GM19452 (cell line): ENCODE data around the gene LRMDA.

Source experiments
- ATAC-seq: cut with Tn5 transposase; IDR thresholded peaks from one replicate; pipeline ENCODE4 v1.9.1; 2021; ENCODE audit not compliant: unreplicated experiment

LRMDA gene

DNA sequence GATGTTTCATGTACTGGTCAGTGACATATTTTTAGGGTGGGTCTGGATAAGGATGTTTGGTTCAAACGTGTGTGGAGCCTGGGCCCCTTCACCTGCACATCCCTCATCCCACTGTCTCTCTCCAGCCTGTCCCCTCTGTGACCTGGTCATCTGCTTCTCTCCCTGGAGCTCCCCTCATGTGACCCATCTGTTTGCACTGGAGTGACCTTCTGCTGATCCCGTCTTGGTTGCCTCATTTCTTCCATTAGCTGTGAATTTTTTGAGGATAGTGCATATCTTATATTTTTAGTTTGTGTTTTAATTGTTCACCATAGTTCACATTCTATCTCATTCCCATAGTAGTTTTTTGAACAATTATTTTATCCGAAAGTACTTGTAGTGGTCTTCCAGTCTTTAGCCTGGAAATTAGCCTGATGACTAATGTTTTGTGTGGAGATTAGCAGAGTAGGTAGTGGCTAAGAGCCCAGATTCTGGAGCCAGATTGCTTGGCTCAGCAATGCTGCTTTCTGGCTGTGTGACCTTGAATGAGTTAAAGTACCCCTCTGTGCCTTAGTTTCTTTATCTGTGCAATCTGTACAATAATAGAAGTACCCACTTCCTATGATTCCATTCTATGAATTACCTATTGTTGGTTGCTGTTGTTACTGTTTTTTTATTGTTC lies 224.5 kb downstream of the LRMDA start:
- ATAC-seq, result no peak

DNA sequence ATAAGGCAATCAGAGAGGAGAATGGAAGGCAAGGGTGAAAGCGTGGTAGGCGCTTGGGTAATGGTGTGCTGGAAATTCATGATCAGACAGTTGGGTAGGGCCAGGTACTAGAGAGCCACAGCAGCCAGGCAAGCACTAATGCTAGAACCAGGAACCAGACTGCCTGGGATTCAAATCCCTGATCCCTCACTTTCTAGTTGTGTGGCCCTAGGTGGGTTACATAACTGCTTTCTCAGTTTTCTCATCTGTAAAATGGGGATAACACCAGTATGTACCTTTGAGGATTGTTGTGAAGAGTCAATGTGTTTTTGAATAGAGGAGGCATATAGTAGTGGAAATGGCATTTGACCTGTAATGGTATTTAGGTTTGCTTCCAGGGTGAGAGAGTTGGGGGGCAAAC lies 225.9 kb downstream of the LRMDA start:
- ATAC-seq, result no peak

DNA sequence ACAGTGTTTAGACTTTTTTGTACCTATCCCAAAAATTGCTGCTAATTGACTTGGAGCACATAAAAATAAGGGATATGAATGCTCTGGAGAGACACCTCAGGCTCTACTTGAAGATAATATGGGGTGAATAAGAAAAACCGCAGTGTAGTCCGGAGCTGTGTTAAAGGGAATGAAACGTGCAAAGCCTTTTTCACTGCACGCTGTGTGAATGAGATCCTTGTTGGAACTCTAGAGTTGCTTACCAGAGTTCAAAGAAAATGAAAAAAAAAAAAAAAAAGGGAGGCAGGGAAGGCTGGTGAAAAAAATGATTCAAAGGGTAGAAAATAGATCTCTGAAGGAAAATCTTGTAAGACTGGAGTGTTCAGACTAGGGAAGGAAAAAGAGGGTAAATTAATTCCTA lies 226.6 kb downstream of the LRMDA start:
- ATAC-seq, result no peak

DNA sequence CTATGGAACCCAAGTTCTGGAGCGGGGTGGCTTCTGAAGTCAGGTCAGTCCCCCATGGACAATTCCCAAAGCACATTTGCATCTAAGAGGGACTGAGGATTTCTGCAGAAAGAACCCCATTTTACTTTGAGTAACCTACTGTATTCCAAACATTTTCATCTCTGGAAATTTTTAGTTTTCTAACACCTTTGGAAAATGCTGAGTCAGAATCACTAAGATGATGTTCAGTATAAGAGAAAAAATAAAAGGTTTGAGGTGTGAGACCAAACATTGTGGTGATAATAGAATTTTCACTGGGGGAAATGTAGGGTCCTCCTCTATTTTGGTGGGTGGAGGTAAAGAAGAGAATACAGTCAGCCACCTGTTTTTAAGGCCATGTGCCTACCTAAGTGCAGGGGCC lies 227.1 kb downstream of the LRMDA start:
- ATAC-seq, result no peak

DNA sequence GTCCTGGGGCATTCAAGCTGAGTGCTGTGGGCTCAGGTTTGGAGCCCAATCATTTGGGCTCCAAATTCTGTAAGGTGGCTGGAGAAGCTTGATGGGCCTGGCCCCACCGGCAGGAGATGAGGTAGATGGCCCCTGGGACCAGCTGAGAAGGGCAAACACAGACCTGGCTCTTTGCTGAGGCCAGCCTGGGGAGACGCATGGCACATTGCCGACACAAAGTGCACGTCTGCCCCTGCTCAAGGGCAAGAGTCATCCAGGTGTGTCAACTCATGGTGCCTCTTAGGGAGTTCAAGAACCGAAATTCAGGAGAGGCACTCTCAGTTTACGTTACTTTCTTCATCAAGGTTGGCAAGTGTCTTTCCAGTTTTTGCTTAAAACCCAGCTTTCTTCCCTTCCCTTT lies 227.5 kb downstream of the LRMDA start:
- ATAC-seq, result no peak

DNA sequence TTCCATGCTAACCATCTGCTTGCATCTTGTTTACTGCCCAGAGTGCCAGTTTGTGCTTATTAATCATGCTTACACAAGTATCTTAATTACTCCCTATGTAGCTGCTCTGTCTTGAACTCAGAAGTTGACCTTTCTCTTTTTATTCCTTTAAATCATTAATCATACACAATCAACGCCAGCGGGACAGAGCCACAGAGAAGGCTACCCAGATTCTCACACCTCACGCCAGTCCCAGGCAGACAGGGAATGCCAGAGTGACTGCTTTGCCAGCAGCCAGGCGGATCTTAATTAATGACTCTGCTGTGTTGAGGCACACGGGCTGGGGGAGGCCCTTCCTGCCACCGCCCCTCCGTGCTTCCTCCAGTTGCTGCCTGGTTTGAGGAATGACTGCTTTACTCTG lies 229.4 kb downstream of the LRMDA start:
- ATAC-seq, result no peak

DNA sequence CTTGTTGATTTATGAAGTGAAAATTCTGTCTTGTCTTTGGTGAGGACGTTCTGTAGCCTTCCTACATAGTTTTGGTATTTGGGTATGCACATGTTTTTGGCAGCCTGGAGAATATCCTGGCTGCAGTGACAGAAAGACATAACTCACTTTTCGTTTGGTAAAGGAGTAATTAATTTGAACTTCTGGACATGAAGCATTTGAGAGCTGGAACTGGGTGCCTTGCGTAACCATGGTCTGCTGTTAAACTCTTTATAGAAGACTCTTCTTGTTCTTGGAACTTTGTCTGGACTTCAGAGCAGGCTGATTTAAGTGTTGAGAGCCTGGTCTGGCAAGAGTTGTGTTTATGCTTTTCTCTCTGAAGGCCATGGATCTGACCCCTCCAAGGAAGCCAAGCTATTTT lies 231.3 kb downstream of the LRMDA start:
- no peak for ATAC-seq

DNA sequence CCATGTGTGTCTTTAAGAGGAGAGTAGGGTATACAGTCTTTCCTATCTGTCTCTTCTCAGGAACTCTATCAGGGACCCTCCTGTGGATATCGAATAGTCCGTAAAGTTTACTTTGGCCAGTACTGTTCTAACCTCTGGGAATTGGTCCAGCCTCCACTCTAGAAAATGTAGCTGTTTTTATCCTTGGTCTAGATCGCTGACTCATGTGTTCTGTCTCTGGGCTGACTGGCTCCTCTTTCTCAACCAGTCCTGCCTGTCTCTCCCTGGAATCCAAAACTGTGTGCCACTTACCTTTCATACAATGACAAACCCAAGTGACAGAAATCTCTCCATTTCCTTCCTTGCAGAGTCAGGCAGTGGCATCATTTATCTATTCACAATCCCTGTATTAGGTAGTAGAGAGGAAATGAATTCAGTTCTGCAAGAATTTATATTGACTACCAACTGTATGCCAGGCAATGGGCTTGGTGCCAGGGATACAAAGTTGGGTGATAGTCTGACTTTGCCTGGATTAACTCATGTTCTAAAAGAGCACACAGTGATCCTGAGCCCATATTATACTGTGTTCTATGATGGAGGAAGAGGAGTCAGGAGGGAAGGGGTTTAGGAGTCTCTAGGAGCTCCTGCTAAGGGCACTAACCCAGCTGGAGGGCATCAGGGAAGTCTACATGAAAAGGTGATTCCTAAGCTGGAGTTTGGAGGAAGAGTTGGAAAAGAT lies 232.7 kb downstream of the LRMDA start:
- ATAC-seq, result no peak

DNA sequence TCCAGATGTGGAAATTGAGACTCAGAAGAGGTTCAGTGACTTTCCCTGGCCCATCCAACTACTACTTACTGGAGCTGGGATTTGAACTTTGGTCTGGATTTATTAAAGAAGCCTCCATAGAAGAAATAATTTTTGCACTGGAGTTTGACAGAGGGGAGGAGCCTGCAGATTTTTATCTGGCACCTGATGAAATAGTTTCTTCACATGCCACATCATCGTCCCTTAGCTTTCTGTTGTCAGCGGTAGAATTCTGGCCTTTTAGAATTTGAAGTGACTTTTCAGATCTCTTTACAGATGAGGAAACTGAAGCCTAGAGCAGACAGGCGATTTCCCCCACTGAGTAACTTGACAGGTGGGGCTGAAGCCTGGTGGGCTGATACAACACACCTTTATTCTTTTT lies 233.5 kb downstream of the LRMDA start:
- ATAC-seq, result no peak

DNA sequence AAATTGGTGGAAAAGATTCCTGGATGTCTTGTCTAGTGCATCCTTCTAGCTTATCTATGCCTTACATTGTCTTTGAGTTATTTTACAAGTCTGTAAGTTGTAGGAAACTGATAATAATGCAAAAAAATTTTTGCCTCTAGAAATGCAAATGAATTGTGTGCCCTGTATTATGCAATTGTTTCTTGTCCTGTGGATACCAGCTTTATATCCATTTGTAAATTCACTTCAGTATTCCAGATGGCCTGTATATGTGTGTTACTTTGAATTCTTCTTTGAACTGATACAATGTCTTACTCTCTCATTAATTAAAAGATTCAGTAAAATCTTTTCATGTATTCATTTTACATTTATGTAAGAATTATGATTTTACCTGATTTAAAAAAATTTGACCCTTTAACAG lies 234.3 kb downstream of the LRMDA start:
- ATAC-seq, result no peak

DNA sequence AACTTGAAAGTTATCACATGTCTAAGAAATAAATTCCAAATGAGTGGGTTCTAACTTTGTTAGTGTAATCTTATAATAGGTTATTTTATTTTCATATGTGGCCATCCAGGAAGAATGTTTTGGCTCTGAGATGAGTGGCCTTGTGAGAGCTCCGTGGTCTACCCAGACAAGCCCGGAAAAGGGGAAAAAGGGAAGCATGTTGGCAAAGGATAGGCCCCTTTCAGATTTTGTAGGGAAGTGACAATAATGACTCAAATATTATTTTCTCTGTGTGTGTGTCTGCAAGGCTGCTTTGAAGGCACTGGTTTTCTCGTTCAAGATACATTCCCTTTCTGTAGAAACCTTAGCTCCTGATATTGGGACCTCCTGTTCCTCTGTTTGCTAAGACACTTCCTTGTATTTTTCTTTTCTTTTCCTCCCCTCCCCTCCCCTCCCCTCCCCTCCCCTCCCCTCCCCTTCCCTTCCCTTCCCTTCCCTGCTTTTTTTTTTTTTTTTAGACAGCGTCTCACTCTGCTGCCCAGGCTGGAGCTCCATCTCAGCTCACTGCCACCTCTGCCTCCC lies 240.8 kb downstream of the LRMDA start:
- no peak for ATAC-seq

DNA sequence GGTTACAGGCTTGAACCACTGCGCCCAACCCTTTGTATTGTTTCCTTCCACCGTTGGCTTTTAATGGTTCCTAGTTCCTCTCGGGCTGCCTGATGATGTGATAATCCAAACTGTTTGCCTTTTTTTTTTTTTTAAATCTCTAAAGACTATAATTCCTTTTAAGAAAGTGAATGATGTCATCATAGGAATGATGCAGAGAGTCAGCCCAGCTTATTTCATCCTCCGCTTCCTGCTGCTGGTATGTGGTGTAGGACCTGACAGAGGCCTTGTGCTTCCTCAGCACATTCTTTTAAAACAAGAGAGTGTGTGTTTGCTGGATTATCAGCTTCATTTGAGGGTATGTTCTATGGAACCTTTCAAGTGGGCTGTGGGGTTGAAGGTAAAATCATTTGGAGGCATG lies 241.4 kb downstream of the LRMDA start:
- ATAC-seq, result no peak

DNA sequence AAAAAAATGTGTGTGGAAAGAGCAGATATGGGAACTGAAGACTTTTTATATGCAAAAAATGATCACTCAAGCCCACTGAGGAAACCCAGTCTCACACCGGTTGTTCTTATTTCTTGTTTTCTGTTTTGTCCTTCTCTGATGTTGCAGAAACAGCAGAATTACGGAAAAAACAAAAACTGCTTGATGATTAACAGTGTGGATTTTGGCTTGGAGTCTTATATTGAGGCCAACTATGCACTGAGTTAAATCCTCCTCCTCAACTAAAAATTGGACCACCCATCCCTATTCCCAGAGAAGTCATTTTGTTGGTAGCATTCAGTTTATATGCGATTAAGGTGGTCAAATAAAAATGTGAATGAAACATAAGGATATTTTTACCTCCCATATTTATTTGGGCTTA lies 246.1 kb downstream of the LRMDA start:
- no peak for ATAC-seq

DNA sequence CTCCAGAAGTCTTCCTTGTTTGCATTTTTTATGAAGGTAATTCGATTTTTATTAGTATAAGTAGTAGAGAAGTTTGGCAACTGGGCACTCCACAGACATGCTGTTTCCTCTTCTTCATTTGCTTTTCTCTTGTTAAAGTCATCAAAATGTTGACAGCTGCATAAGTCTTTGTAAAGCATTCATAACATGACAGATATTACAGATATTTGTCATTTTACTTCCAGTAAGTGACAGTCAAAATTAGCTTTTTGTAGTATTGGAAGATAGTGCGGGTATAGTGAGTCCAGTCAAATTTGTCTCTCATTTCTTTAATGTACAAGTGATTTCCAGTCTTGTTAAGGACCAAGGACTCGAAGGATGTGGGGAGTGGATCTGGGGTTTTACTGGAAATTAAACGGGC lies 247.1 kb downstream of the LRMDA start:
- ATAC-seq, result no peak

DNA sequence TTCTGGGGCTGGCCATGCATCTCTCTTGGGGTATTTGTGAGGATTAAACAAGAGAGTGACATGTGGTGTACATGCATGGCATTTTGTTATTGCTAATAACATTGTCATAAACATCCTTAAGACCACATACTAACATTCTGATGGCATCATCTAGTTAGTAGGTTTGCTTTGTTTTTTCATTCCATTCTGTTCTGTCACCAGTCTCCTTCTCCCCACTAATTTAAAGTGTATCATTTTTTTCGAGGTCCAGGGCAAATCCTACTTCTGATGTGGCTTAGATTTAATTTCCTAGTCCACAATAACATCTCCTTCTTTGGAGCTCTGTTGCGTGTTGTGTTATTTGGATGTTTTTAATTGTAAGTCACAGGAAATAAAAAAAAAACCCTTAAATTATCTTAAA lies 248.1 kb downstream of the LRMDA start:
- no peak for ATAC-seq

DNA sequence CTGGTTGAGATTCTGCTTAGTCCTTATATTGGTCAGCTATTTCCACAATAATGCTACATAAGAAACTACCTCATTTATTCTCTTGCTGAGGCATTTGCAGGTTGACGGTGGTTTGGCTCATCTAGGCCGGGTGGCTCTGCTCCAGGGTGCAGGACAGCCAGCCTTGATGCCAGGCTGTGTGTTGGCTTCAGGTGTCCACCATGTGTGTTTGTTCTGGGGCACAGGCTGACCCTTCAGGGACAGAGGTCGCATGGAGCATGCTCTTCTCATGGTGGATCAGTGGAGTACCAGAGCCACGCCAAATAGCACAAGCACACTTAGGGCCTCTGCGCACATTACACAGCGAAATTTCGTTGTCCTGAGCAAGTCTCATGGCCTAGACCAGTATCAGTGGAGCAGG lies 249.9 kb downstream of the LRMDA start:
- ATAC-seq, result no peak

DNA sequence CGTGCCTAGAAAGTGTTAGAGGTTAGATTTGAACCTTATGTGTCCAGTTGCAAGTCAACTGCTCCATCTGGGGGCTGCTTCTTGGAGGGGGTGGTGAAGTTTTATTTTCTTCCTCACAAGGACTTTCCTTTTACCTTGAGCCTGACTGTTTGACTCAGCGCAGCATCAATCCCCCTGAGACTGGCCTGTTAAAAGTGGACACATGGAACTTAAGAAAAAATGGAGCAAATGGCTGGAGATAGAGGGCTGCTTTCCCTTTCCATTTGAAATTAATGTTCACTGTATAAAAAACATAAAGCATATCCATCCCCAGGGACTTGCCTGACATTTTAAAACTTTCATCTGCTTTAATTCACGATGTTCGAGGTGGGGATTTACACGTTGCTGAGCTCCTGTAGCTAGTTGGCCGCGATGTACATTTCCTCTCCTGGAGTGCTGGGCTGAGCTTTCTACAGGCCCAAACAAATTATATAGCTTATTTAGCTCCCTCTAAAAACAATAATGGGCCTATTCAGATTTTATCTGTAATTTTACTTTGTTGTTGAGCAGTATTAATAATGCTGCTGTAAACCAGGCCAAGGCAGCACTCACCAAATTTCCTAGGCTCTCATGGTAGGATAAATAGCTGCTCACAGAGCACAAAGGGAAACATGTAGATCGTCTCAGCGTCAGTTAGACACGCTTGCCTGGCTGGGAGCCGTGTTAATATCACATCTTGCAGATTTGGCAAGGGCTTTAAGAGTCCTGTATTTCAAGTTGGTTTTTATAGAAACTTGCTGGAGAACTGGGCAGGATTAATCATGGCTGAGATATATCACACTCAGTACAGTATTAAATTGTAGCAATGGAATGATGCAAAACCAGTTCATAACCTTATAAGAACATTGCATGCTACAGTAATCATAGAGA lies 251.5 kb downstream of the LRMDA start:
- ATAC-seq, result no peak

DNA sequence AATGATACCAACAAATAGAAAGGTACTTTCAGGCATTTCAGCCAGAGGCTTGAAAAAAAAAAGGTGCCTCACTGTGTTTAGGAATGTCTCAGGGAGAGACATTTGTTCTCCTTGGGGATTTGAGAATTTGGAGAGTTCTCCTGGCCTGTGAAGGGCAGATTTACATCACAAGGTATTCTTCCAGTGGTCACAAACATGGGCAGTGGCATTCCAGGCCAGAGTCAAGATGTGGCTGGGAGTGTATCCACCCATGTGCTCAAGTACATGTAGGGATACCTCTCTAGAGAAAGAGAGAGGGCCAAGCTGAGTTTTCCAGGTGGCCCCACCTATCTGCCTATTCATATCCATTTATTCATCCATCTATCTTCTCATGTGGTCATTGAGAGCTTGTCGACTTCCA lies 253.8 kb downstream of the LRMDA start:
- ATAC-seq, result no peak

DNA sequence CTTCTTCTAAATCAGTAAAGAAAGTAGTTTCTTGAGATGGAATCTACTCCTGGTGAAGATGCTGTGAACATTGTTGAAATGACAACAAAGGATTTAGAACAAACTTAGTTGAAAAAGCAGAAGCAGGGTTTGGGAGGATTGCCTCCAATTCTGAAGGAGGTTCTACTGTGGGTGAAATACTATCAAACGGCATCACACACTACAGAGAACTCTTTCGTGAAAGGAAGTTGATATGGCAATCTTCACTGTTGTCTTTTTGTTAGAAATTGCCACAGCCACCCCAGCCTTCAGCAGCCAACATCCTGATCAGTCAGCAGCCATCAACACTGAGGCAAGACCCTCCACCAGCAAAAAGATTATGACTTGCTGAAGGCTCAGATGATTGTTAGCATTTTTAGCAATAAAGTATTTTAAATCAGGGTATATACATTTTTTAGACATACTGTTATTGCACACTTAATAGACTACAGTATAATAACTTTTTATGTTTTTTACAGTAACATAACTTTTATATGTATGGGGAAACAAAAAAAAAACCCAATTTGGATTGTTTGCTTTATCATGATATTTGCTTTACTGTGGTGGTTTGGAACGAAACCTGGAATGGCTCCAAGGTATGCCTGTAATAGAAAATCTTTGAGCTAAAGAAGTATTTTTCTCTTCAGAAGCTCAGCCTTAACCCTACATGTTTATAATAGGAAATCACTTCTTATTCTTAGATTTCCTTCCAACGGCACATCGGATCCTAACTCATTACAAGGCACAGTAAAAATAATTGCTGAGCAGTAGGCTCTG lies 257.3 kb downstream of the LRMDA start:
- ATAC-seq, result no peak

DNA sequence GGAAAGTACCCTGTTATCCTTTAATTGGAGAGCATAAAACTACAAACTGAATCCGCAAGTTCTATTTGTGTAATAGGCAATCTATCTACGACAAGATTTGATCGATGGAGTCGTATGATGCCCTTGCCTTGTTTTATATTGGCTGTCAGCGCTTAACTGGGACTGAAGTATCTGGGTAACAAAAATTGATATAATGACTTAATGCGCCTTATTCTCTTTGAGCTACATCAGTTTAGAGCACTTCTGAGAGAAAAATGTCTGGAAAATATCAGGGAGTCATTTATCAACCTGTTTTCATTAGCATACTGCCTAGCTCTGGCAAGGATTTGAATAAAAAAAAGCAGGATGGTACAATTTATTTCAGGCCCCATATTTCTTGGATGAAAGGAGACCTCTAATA lies 262.1 kb downstream of the LRMDA start:
- ATAC-seq, result no peak

DNA sequence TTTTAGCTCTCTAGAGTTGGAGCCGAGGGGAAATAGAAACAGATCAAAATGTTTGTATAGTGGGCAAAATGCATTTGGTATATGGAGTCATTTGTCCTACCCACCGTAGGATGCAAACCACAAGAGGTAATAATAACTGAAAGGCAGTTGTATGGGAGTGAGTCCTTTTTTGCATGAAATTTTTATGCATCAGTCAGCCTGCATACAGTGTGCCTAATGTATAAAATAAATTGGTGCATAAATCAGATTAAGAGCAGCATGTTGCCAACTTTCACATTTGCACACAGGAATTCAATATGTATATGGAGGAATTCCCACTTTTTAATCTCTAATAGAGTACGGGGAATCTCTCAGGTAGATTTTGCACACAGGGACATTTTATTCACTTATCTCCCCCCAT lies 262.8 kb downstream of the LRMDA start:
- ATAC-seq, result no peak
